H1 (cell line): ENCODE data around the gene CKM. TPM values are rescaled to one million over a fixed set of nuclear protein-coding genes. Genes with fewer than 3 reads are reported as not detected.

Experiments
- BCL11A ChIP-seq, 2 experiments: IDR thresholded peaks; one replicate each; pipeline ENCODE4 v1.6.1; 2011; ENCODE audit warnings: low read depth in 2 of 2, low read length in 2 of 2, mild to moderate bottlenecking in 2 of 2
- CREB1 ChIP-seq: IDR thresholded peaks from 2 replicates; pipeline ENCODE4 v1.6.1; 2012; ENCODE audit warnings: inconsistent platforms
- GABPA ChIP-seq: IDR thresholded peaks from 2 replicates; pipeline ENCODE4 v1.6.1; 2011; ENCODE audit warnings: mild to moderate bottlenecking, low read length, moderate library complexity, borderline replicate concordance; ENCODE audit not compliant: insufficient read depth
- KDM4A ChIP-seq: IDR thresholded peaks from one replicate; pipeline ENCODE4 v1.7.1; 2012; ENCODE audit warnings: low read depth, mild to moderate bottlenecking, moderate library complexity, low read length, inconsistent platforms; ENCODE audit not compliant: severe bottlenecking
- KDM5A ChIP-seq: fragments of 200-600 bp; IDR thresholded peaks from 2 replicates; pipeline ENCODE4 v1.7.1; 2012; ENCODE audit warnings: mild to moderate bottlenecking, low read length, inconsistent platforms, mixed read lengths
- RAD21 ChIP-seq, 2 experiments: IDR thresholded peaks in 1 of 2; conservative IDR thresholded peaks in 1 of 2; 2 replicates each; pipeline ENCODE4 v1.6.1; 2011; ENCODE audit warnings: low read depth in 2 of 2, low read length in 2 of 2, improper control_type of control experiment in 1 of 2, inconsistent platforms in 1 of 2, mild to moderate bottlenecking in 1 of 2, moderate library complexity in 1 of 2
- TAF7 ChIP-seq: optimal IDR thresholded peaks from 2 replicates; pipeline ENCODE3; 2011; ENCODE audit warnings: low read depth, mild to moderate bottlenecking, inconsistent platforms, low read length, moderate library complexity, borderline replicate concordance
- TBP ChIP-seq: IDR thresholded peaks from 2 replicates; pipeline ENCODE4 v1.6.1; 2011; ENCODE audit warnings: low read depth, low read length, improper control_type of control experiment
- YY1 ChIP-seq: IDR thresholded peaks from 2 replicates; pipeline ENCODE4 v1.6.1; 2011; ENCODE audit warnings: low read depth, mild to moderate bottlenecking, low read length
- polyA plus RNA-seq, 7 experiments: library from polyadenylated mRNA; depleted of rRNA in 3 of 7; stranded (reverse) in 5 of 7; unstranded in 2 of 7; fragments of >200 nt in 5 of 7; fragments of 200-250 nt in 2 of 7; gene quantifications; 1 replicate in 5 of 7; 2 replicates in 1 of 7; 4 replicates in 1 of 7; pipeline versions ENCODE4 v1.2.1 to v1.2.3, GENCODE V29; 2011 to 2013; ENCODE audit warnings: missing spikeins in 2 of 7, mixed read lengths in 2 of 7
- total RNA-seq: library from RNA; stranded (reverse); fragmentation: NEBNext Ultra II Directional; extraction: Animal tissue kit (Norgen Biotek cat#: 25700); gene quantifications from 2 replicates; pipeline ENCODE4 v1.2.1, GENCODE V29; 2021

Gene CKM
- total and polyA plus RNA-seq, 2 of the 8 experiments (the other 6 are each of a cell fraction or from before 2014, with no cell fraction given) = 0.08 TPM; not detected in 1

GRCh38 chr19:45370410-45371204 lies 47.9 kb upstream of the CKM start, which contains the start of gene ERCC2 (continued):
- TF ChIP-seq KDM4A = no peak
- TF ChIP-seq CREB1 = peak; percentile 69; the same call in 1 of the 2 replicates
- TF ChIP-seq KDM5A = peak; percentile 52; the same call in 1 of the 2 replicates
- no peak for TF ChIP-seq RAD21 (IDR thresholded peaks at IDR 0.05 in 1 of 2, conservative IDR thresholded peaks at IDR 0.05 in 1 of 2; ENCODE audit: low read depth in 2 of 2, low read length in 2 of 2)
- TF ChIP-seq BCL11A (IDR thresholded peaks at IDR 0.05; ENCODE audit: low read depth in 2 of 2, low read length in 2 of 2) = no peak
- no peak for TF ChIP-seq TAF7
- no peak for TF ChIP-seq GABPA
- TF ChIP-seq TBP = no peak
- TF ChIP-seq YY1 = peak; percentile 76; the same call in 1 of the 2 replicates
